SK-N-MC (cell line): ENCODE measurements around the gene MBD3.

Source experiments
- EZH2 ChIP-seq: fragments of 200-600 bp; sonication (generic); IDR thresholded peaks from one replicate; pipeline ENCODE4 v1.6.1; 2017; ENCODE audit warnings: antibody characterized with exemption
- FOXP2 ChIP-seq: optimal IDR thresholded peaks from 2 replicates; pipeline ENCODE3; 2011; ENCODE audit warnings: mild to moderate bottlenecking, moderate library complexity; ENCODE audit not compliant: insufficient read depth; ENCODE audit errors: extremely low read length, control extremely low read depth
- POLR2AphosphoS5 ChIP-seq: IDR thresholded peaks from 2 replicates; pipeline ENCODE4 v1.6.1; 2012; ENCODE audit warnings: mild to moderate bottlenecking, low read depth, low read length, borderline replicate concordance

GRCh38 chr19:1621574-1621973 is 28.9 kb upstream of the MBD3 start:
- no peak for TF ChIP-seq EZH2
- no peak for TF ChIP-seq POLR2AphosphoS5
- no peak for TF ChIP-seq FOXP2
